Mesendoderm (in vitro differentiated cells): ENCODE measurements around the gene RAP2B.
A peak's percentile ranks its signal among the peaks of the same experiment; 100 is the strongest.

ENCODE experiments used
- DNase-seq: peaks from one replicate; pipeline ENCODE4 v3.0.0; 2013
- H2AK5ac ChIP-seq: 2 replicates; pipeline ENCODE4 v1.6.1; 2013; ENCODE audit warnings: low read length, inconsistent platforms
- H2BK120ac ChIP-seq: 2 replicates; pipeline ENCODE4 v1.6.1; 2013; ENCODE audit warnings: low read depth, mild to moderate bottlenecking, low read length, moderate library complexity, mixed read lengths
- H2BK15ac ChIP-seq: replicated peaks from 2 replicates; pipeline ENCODE4 v1.6.1; 2013; ENCODE audit warnings: low read depth, mild to moderate bottlenecking, moderate library complexity
- H2BK5ac ChIP-seq: 2 replicates; pipeline ENCODE4 v1.6.1; 2013; ENCODE audit warnings: low read length, inconsistent platforms
- H3K18ac ChIP-seq: 2 replicates; pipeline ENCODE4 v1.6.1; 2013; ENCODE audit warnings: mild to moderate bottlenecking, low read length, mixed read lengths
- H3K23ac ChIP-seq: one replicate; pipeline ENCODE4 v1.6.1; 2013; ENCODE audit warnings: low read length
- H3K27ac ChIP-seq: 2 replicates; pipeline ENCODE4 v1.5.1; 2013; ENCODE audit warnings: low read depth, mild to moderate bottlenecking, inconsistent platforms, low read length, moderate library complexity
- H3K27me3 ChIP-seq: 2 replicates; pipeline ENCODE4 v1.6.1; 2013; ENCODE audit warnings: low read length, control low read depth, mild to moderate bottlenecking, inconsistent platforms; ENCODE audit not compliant: insufficient read depth, poor library complexity
- H3K36me3 ChIP-seq: 2 replicates; pipeline ENCODE4 v1.6.1; 2013; ENCODE audit warnings: low read length, inconsistent platforms; ENCODE audit not compliant: control insufficient read depth, insufficient read depth
- H3K4ac ChIP-seq: one replicate; pipeline ENCODE4 v1.6.1; 2013; ENCODE audit warnings: low read depth, mild to moderate bottlenecking, low read length, moderate library complexity
- H3K4me1 ChIP-seq: 2 replicates; pipeline ENCODE4 v1.6.1; 2013; ENCODE audit warnings: low read depth, low read length, inconsistent platforms; ENCODE audit not compliant: control insufficient read depth
- H3K4me2 ChIP-seq: 2 replicates; pipeline ENCODE4 v1.6.1; 2013; ENCODE audit warnings: low read length
- H3K4me3 ChIP-seq: 2 replicates; pipeline ENCODE4 v1.5.1; 2013; ENCODE audit warnings: mild to moderate bottlenecking, low read length
- H3K56ac ChIP-seq: one replicate; pipeline ENCODE4 v1.6.1; 2013; ENCODE audit warnings: low read length
- H3K79me1 ChIP-seq: 2 replicates; pipeline ENCODE4 v1.6.1; 2013; ENCODE audit warnings: low read length, inconsistent platforms
- H3K79me2 ChIP-seq: 2 replicates; pipeline ENCODE4 v1.6.1; 2013; ENCODE audit warnings: mild to moderate bottlenecking, low read length; ENCODE audit not compliant: control insufficient read depth, insufficient read depth
- H3K9ac ChIP-seq: 2 replicates; pipeline ENCODE4 v1.6.1; 2013; ENCODE audit warnings: low read length, inconsistent platforms
- H4K5ac ChIP-seq: one replicate; pipeline ENCODE4 v1.6.1; 2013; ENCODE audit warnings: low read length
- H4K8ac ChIP-seq: one replicate; pipeline ENCODE4 v1.6.1; 2013; ENCODE audit warnings: low read depth, mild to moderate bottlenecking, control low read depth, low read length, moderate library complexity
- WGBS: extraction: QIAGEN DNeasy Blood & Tissue Kit; methylation state at CpG from one replicate; pipeline ENCODE4 v1.1.7; 2013; ENCODE audit warnings: low lambda C conversion rate, missing lambda C conversion rate; ENCODE audit not compliant: insufficient coverage; ENCODE audit errors: extremely low coverage; 5-methylcytosine and 5-hydroxymethylcytosine counted together

The RAP2B gene

GRCh38 chr3:153129866-153130265 is 32.2 kb upstream of the RAP2B start:
- no peak overlapping the region for H3K56ac ChIP-seq
- H2BK15ac ChIP-seq = no peak overlapping the region
- H3K4me2 ChIP-seq = no peak overlapping the region
- no peak overlapping the region for H4K5ac ChIP-seq
- DNase-seq = no peak
- no peaks in the 10 kb centered on the region for H3K36me3 ChIP-seq
- no peaks in the 10 kb centered on the region for H3K4me1 ChIP-seq
- no peaks in the 10 kb centered on the region for H3K27me3 ChIP-seq
- H2BK5ac ChIP-seq = no peak overlapping the region
- H3K4me3 ChIP-seq = no peak overlapping the region
- no peak overlapping the region for H3K18ac ChIP-seq
- H3K79me1 ChIP-seq = no peaks in the 10 kb centered on the region
- no peak overlapping the region for H3K27ac ChIP-seq
- no peak overlapping the region for H2BK120ac ChIP-seq
- H2AK5ac ChIP-seq = no peak overlapping the region
- H4K8ac ChIP-seq = no peak overlapping the region
- no peak overlapping the region for H3K4ac ChIP-seq
- H3K9ac ChIP-seq = no peak overlapping the region
- H3K23ac ChIP-seq = no peak overlapping the region
- H3K79me2 ChIP-seq = no peaks in the 10 kb centered on the region
- WGBS = no CpG with 5 or more reads among the region's 3 CpGs

GRCh38 chr3:153130312-153130977 is 31.6 kb upstream of the RAP2B start:
- no CpG with 5 or more reads among the region's 2 CpGs for WGBS
- H3K36me3 ChIP-seq = no peaks in the 10 kb centered on the region
- H3K18ac ChIP-seq = no peak overlapping the region
- no peaks in the 10 kb centered on the region for H3K79me2 ChIP-seq
- no peak overlapping the region for H4K5ac ChIP-seq
- H2BK120ac ChIP-seq = no peak overlapping the region
- no peaks in the 10 kb centered on the region for H3K27me3 ChIP-seq
- H3K23ac ChIP-seq = no peak overlapping the region
- H3K56ac ChIP-seq = no peak overlapping the region
- no peak overlapping the region for H3K4ac ChIP-seq
- no peak overlapping the region for H2BK15ac ChIP-seq
- no peak overlapping the region for H3K4me3 ChIP-seq
- H3K4me1 ChIP-seq = no peaks in the 10 kb centered on the region
- H3K79me1 ChIP-seq = no peaks in the 10 kb centered on the region
- no peak overlapping the region for H2AK5ac ChIP-seq
- H3K27ac ChIP-seq = no peak overlapping the region
- no peak overlapping the region for H2BK5ac ChIP-seq
- H3K9ac ChIP-seq = no peak overlapping the region
- DNase-seq = peak; percentile 5
- H4K8ac ChIP-seq = no peak overlapping the region
- no peak overlapping the region for H3K4me2 ChIP-seq

DNA sequence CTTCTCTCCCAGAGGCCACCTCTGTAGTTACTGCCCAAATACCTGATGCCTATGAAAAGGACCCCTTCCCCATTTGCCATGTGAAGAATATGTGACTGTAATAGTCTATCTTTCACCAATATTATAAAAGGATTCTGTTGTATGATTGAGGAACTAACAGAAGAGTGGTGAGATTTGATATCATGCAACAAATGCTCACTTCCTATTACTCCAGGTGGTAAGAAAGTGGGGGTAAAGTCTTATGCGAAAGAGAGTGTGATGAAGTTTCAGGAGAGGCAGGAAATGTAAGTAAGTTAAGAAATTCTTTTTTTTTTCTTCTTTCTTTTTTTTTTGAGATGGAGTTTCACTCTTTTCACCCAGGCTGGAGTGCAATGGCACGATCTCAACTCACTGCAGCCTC is 24.4 kb upstream of the RAP2B start:
- H3K27ac ChIP-seq = no peak overlapping the region

GRCh38 chr3:153138276-153139210 is 23.5 kb upstream of the RAP2B start:
- no peak overlapping the region for H3K4me3 ChIP-seq
- no peak overlapping the region for H3K4me2 ChIP-seq
- peak overlapping the region; percentile 65 for H3K27ac ChIP-seq
- H3K4me1 ChIP-seq = no peaks in the 10 kb centered on the region
- peak overlapping the region; percentile 43 for H3K56ac ChIP-seq
- H3K18ac ChIP-seq = peak overlapping the region; percentile 66
- H2BK120ac ChIP-seq = peak overlapping the region; percentile 90
- H2BK5ac ChIP-seq = peak overlapping the region; percentile 44
- peak; percentile 96 for DNase-seq
- H3K36me3 ChIP-seq = no peaks in the 10 kb centered on the region
- H4K8ac ChIP-seq = no peak overlapping the region
- no peak overlapping the region for H3K23ac ChIP-seq
- no CpG with 5 or more reads among the region's 5 CpGs for WGBS
- no peak overlapping the region for H2AK5ac ChIP-seq
- H3K4ac ChIP-seq = peak overlapping the region; percentile 91
- no peaks in the 10 kb centered on the region for H3K79me1 ChIP-seq
- H3K9ac ChIP-seq = no peak overlapping the region
- H3K79me2 ChIP-seq = no peaks in the 10 kb centered on the region
- H4K5ac ChIP-seq = no peak overlapping the region
- H2BK15ac ChIP-seq = peak overlapping the region; percentile 89
- no peaks in the 10 kb centered on the region for H3K27me3 ChIP-seq

More for the DNA sequence above, 24.4 kb upstream of the RAP2B start:
- Histone ChIP-seq H2BK15ac (peak overlapping the region; percentile 85), H3K4me3 (no peak overlapping the region), H4K8ac (no peak overlapping the region), H2BK120ac (peak overlapping the region; percentile 90), H3K79me2 (no peaks in the 10 kb centered on the region), H3K56ac (no peak overlapping the region), H4K5ac (no peak overlapping the region), H2BK5ac (no peak overlapping the region), H3K4ac (no peak overlapping the region), H3K27me3 (no peaks in the 10 kb centered on the region), H3K36me3 (no peaks in the 10 kb centered on the region), H3K4me2 (no peak overlapping the region), H2AK5ac (no peak overlapping the region), H3K79me1 (no peaks in the 10 kb centered on the region), H3K9ac (no peak overlapping the region), H3K23ac (no peak overlapping the region), H3K4me1 (no peaks in the 10 kb centered on the region), H3K18ac (peak overlapping the region; percentile 66)
- WGBS = no CpG with 5 or more reads among the region's 2 CpGs
- no peak for DNase-seq

GRCh38 chr3:153142961-153143360 is 19.1 kb upstream of the RAP2B start:
- Histone ChIP-seq H3K4me2 (no peak overlapping the region), H3K9ac (no peak overlapping the region), H4K5ac (no peak overlapping the region), H2BK15ac (no peak overlapping the region), H3K56ac (no peak overlapping the region), H3K79me1 (no peaks in the 10 kb centered on the region), H3K36me3 (no peaks in the 10 kb centered on the region), H2BK120ac (no peak overlapping the region), H3K23ac (no peak overlapping the region), H3K27ac (no peak overlapping the region), H2BK5ac (no peak overlapping the region), H3K79me2 (no peaks in the 10 kb centered on the region), H3K4me1 (no peaks in the 10 kb centered on the region), H3K4ac (no peak overlapping the region), H3K4me3 (no peak overlapping the region), H4K8ac (no peak overlapping the region), H3K27me3 (no peaks in the 10 kb centered on the region), H3K18ac (no peak overlapping the region), H2AK5ac (no peak overlapping the region)
- no peak for DNase-seq
- 100% methylated on average over 1 of the region's 1 CpG for WGBS
